Gastrocnemius medialis (tissue), 4 donors: ENCODE results near the gene TMEM38B. TPM values are rescaled to one million over a fixed set of nuclear protein-coding genes. Genes with fewer than 3 reads are reported as not detected.

Experiments used
- ATAC-seq, 2 donors: fragments of 150-250 bp; one replicate each; pipeline ENCODE4 v1.9.1; 2016
- DNase-seq, 2 donors: peaks; one replicate each; pipeline ENCODE4 v3.0.0-alpha.2; 2019
- H3K27ac ChIP-seq, 4 donors: fragments of 200-600 bp; sonication (generic); 1 replicate in 1 of 4; 2 replicates in 3 of 4; pipeline ENCODE4 v1.5.1; 2016 to 2018; ENCODE audit warnings: mild to moderate bottlenecking in 2 of 4, moderate library complexity in 1 of 4
- H3K27me3 ChIP-seq, 3 donors: fragments of 200-600 bp; sonication (generic) in 2 of 3; 1 replicate in 1 of 3; 2 replicates in 2 of 3; pipeline versions ENCODE4 v1.5.1 to v1.6.0; 2016 to 2019; ENCODE audit warnings: mild to moderate bottlenecking in 1 of 3, moderate library complexity in 1 of 3
- H3K36me3 ChIP-seq, 2 donors: fragments of 200-600 bp; sonication (generic) in 1 of 2; one replicate each; pipeline ENCODE4 v1.5.1; 2017 to 2018
- H3K4me1 ChIP-seq, 2 donors: fragments of 200-600 bp; sonication (generic) in 1 of 2; one replicate each; pipeline ENCODE4 v1.5.1; 2016 to 2017; ENCODE audit warnings: mild to moderate bottlenecking in 2 of 2
- H3K4me3 ChIP-seq, 4 donors: fragments of 200-600 bp; sonication (generic) in 3 of 4; 1 replicate in 1 of 4; 2 replicates in 3 of 4; pipeline ENCODE4 v1.5.1; 2016 to 2019; ENCODE audit warnings: mild to moderate bottlenecking in 2 of 4
- H3K9me3 ChIP-seq, 3 donors: fragments of 200-600 bp; sonication (generic) in 2 of 3; 1 replicate in 1 of 3; 2 replicates in 2 of 3; pipeline ENCODE4 v1.5.1; 2016 to 2019
- POLR2A ChIP-seq, 2 donors: fragments of 450-650 bp; IDR thresholded peaks; one replicate each; pipeline ENCODE4 v1.6.1; 2017; ENCODE audit warnings: antibody characterized with exemption in 2 of 2, mild to moderate bottlenecking in 2 of 2, moderate library complexity in 2 of 2
- in situ Hi-C, 4 donors: fragments of 200-750 bp; cut with MboI; loops; one replicate each; pipeline versions ENCODE4 v1.15.0 to v1.8.0; 2017; ENCODE audit warnings: low sequenced_read_pairs in 4 of 4
- intact Hi-C: fragments of 100-400 bp; cut with DNase I; formaldehyde crosslinking; loops from one replicate; pipeline ENCODE4 v1.15.1; 2023; ENCODE audit warnings: low total_unique reads
- total RNA-seq, 4 donors: library from RNA; depleted of rRNA; stranded (reverse); fragments of >200 nt; gene quantifications; one replicate each; pipeline versions ENCODE4 v1.1.0 to v1.2.3, GENCODE V29; 2016
- TF ChIP-seq, protein P1 (sequence below), 5 experiments: fragments of 450-650 bp in 3 of 5; fragments of 200-600 bp in 2 of 5; sonication (generic) in 2 of 5; IDR thresholded peaks in 4 of 5; conservative IDR thresholded peaks in 1 of 5; 1 replicate in 4 of 5; 2 replicates in 1 of 5; pipeline ENCODE4 v1.5.1; 2016 to 2019; ENCODE audit warnings: antibody characterized with exemption in 5 of 5, mild to moderate bottlenecking in 3 of 5, moderate library complexity in 3 of 5

The TMEM38B gene
- total RNA-seq, 4 donors from 2014 or later, result 81.4 to 97.6 (median 89.8) TPM

DNA sequence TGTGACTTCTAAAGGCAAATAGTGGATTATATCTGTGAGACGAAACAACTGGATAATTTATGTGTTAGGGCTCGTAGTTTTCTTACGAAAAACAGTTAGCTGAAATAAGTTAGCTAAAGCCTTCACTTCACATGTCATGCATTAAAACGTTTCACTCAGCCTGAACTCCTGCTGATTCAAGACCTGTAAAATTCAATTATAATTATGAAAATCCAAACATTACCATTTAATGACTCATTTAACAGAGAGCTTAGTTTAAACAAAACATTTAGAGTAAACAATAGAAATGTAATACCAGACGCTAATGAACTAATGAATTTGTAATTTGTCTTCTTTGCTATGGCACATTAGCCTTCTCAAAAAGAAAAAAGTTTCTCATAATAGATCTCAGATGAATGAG lies 30.4 kb upstream of the TMEM38B start:
- no peaks in the 10 kb centered on the region for H3K27me3 ChIP-seq
- no peaks in the 10 kb centered on the region for H3K36me3 ChIP-seq
- no peak overlapping the region for H3K27ac ChIP-seq
- DNase-seq (no peak), ATAC-seq (no peak)
- in situ Hi-C loops, result loop anchor here in 1 of 4 donors (10.0 to 25.0 kb wide), 2 partner anchors 61 to 223 kb away; no protein-coding TSS in a partner anchor
- peaks cover 0 to 12% of the 10 kb centered on the region in 2 donors for H3K4me1 ChIP-seq
- intact Hi-C loops, result no loop called here
- TF ChIP-seq, protein P1, sequence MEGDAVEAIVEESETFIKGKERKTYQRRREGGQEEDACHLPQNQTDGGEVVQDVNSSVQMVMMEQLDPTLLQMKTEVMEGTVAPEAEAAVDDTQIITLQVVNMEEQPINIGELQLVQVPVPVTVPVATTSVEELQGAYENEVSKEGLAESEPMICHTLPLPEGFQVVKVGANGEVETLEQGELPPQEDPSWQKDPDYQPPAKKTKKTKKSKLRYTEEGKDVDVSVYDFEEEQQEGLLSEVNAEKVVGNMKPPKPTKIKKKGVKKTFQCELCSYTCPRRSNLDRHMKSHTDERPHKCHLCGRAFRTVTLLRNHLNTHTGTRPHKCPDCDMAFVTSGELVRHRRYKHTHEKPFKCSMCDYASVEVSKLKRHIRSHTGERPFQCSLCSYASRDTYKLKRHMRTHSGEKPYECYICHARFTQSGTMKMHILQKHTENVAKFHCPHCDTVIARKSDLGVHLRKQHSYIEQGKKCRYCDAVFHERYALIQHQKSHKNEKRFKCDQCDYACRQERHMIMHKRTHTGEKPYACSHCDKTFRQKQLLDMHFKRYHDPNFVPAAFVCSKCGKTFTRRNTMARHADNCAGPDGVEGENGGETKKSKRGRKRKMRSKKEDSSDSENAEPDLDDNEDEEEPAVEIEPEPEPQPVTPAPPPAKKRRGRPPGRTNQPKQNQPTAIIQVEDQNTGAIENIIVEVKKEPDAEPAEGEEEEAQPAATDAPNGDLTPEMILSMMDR (IDR thresholded peaks at IDR 0.05 in 4 of 5, conservative IDR thresholded peaks at IDR 0.05 in 1 of 5), result no peak
- no peak for TF ChIP-seq POLR2A (IDR thresholded peaks at IDR 0.05)
- no peaks in the 10 kb centered on the region for H3K9me3 ChIP-seq
- H3K4me3 ChIP-seq, result no peak overlapping the region

DNA sequence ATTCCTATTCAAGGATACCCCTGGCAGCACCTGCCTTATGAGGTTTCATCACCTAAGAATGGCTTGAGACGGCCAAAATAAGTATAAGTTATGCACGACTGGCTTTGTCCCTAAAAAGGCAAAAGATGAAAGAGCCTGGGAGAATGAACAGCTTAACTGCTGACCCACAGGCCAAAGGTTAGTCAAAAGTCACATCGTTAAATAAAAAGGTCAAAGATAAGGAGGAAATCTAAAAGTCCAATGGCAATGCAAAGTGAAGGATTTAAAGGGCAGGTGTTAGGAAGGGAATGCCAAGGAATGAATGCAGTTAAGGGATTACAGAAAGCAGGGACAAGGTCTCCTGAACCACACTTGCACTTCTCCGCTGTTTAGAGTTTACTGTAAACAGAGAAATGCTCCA lies 26.5 kb upstream of the TMEM38B start:
- no peak overlapping the region for H3K4me3 ChIP-seq
- TF ChIP-seq, protein P1 (IDR thresholded peaks at IDR 0.05 in 4 of 5, conservative IDR thresholded peaks at IDR 0.05 in 1 of 5), result no peak
- TF ChIP-seq POLR2A (IDR thresholded peaks at IDR 0.05), result no peak
- no peaks in the 10 kb centered on the region for H3K4me1 ChIP-seq
- H3K36me3 ChIP-seq, result no peaks in the 10 kb centered on the region
- no peaks in the 10 kb centered on the region for H3K9me3 ChIP-seq
- intact Hi-C loops, result no loop called here
- no peaks in the 10 kb centered on the region for H3K27me3 ChIP-seq
- DNase-seq, result no peak
- no peak overlapping the region for H3K27ac ChIP-seq
- in situ Hi-C loops, result loop anchor here in 1 of 4 donors (10.0 to 25.0 kb wide), 2 partner anchors 57 to 219 kb away; no protein-coding TSS in a partner anchor
- no peak for ATAC-seq

DNA sequence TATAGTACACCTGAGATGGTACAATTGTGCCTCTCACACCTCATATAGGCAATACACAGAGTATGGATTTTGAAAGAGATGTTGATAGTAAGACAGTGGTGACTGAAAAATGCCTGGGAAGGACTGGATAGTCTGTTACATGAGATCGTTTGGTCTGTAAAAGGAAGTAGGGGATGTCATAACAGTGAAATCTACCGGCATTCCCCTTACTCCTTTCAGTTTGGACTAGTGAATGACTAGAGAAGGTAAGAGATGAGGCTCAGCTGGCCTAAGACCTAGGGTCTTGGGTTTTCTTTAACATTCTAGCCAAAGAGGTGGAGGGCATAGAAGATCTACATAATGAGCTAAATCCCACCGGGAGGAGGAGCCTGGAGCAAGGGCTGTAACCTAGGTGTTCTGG lies 24.0 kb upstream of the TMEM38B start:
- in situ Hi-C loops, result loop anchor here in 1 of 4 donors (25.0 kb wide), 1 partner anchor 217 kb away; no protein-coding TSS in a partner anchor
- intact Hi-C loops, result no loop called here
- H3K36me3 ChIP-seq, result no peaks in the 10 kb centered on the region
- no peak for DNase-seq
- no peak for ATAC-seq
- no peaks in the 10 kb centered on the region for H3K27me3 ChIP-seq
- no peaks in the 10 kb centered on the region for H3K9me3 ChIP-seq
- TF ChIP-seq, protein P1 (IDR thresholded peaks at IDR 0.05 in 4 of 5, conservative IDR thresholded peaks at IDR 0.05 in 1 of 5), result no peak
- no peak for TF ChIP-seq POLR2A (IDR thresholded peaks at IDR 0.05)
- no peak overlapping the region for H3K4me3 ChIP-seq
- no peaks in the 10 kb centered on the region for H3K4me1 ChIP-seq
- H3K27ac ChIP-seq, result no peak overlapping the region

DNA sequence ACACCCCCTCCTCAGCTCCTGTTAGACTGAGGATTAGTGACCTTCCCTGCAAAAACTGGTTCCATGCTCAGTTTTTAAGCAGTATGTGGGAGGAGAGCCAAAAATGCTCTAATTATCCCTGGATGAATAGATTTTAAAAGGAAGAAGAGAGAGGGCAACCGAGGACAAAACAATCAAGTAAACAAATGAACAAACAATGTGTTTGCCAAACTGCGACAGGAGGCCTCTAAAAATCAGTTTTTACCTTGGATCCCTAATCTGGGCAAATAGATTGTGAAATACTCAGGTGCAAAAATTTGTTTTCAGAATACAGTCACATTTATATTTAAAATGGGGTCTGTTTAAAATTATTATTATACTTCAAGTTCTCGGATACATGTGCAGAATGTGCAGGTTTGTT lies 23.6 kb upstream of the TMEM38B start:
- ATAC-seq (no peak), DNase-seq (no peak)
- Histone ChIP-seq H3K27me3 (no peaks in the 10 kb centered on the region), H3K27ac (no peak overlapping the region), H3K36me3 (no peaks in the 10 kb centered on the region), H3K9me3 (no peaks in the 10 kb centered on the region), H3K4me3 (no peak overlapping the region), H3K4me1 (no peaks in the 10 kb centered on the region)
- in situ Hi-C loops, result loop anchor here in 1 of 4 donors (25.0 kb wide), 1 partner anchor 217 kb away; no protein-coding TSS in a partner anchor
- intact Hi-C loops, result no loop called here
- TF ChIP-seq, protein P1 (IDR thresholded peaks at IDR 0.05 in 4 of 5, conservative IDR thresholded peaks at IDR 0.05 in 1 of 5), result no peak
- TF ChIP-seq POLR2A (IDR thresholded peaks at IDR 0.05), result no peak
